Measurements from ENCODE around the gene CENPU.
A peak's percentile ranks its signal among the peaks of the same experiment; 100 is the strongest.

DNA sequence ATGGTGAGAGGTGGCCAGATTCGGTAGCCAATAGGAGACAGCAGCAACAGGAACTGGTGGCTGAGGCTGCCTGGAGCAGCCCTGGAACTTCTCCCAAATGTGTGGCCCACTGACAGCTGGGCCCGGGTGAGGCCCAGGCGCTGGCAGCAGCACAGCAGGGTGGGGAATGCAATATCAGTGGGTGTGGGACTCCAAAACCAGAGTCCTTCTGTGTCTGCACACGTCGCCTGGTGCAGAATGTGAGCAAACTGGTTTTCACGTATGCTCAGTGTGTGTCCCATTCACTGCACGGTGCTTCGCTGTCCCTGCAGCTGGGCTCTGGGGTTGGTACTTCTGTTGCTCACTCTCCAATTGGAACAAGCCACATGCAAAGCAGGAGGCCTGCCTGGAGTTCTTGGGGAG is 14.4 kb upstream of the CENPU start:
- TF ChIP-seq, protein P1, sequence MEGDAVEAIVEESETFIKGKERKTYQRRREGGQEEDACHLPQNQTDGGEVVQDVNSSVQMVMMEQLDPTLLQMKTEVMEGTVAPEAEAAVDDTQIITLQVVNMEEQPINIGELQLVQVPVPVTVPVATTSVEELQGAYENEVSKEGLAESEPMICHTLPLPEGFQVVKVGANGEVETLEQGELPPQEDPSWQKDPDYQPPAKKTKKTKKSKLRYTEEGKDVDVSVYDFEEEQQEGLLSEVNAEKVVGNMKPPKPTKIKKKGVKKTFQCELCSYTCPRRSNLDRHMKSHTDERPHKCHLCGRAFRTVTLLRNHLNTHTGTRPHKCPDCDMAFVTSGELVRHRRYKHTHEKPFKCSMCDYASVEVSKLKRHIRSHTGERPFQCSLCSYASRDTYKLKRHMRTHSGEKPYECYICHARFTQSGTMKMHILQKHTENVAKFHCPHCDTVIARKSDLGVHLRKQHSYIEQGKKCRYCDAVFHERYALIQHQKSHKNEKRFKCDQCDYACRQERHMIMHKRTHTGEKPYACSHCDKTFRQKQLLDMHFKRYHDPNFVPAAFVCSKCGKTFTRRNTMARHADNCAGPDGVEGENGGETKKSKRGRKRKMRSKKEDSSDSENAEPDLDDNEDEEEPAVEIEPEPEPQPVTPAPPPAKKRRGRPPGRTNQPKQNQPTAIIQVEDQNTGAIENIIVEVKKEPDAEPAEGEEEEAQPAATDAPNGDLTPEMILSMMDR (IDR thresholded peaks at IDR 0.05), result no peak
- peak in 1 of 2 donors; percentile 36 for TF ChIP-seq POLR2A (IDR thresholded peaks at IDR 0.05)

Data from thyroid gland (tissue), 4 donors.